Forelimb muscle (tissue), 1 donor: ENCODE measurements around the gene GALNT3. TPM values are rescaled to one million over a fixed set of nuclear protein-coding genes. Genes with fewer than 3 reads are reported as not detected.

ENCODE experiments used
- DNase-seq: peaks from one replicate; pipeline ENCODE4 v3.0.0-alpha.2; 2013; ENCODE audit warnings: low read depth
- polyA plus RNA-seq: library from polyadenylated mRNA; unstranded; fragments of 120-200 nt; gene quantifications from one replicate; pipeline ENCODE4 v1.2.1, GENCODE V29; 2013; ENCODE audit not compliant: insufficient read length

GALNT3 gene
- polyA plus RNA-seq, 1 donor: 0.97 TPM

- DNase-seq: no peak
Measured at GRCh38 chr2:165743442-165743841, 50.6 kb downstream of the GALNT3 start.

GRCh38 chr2:165725421-165725820 lies 68.6 kb downstream of the GALNT3 start:
- no peak for DNase-seq

GRCh38 chr2:165720511-165720910 lies 73.5 kb downstream of the GALNT3 start:
- no peak for DNase-seq

GRCh38 chr2:165718610-165719210 lies 75.3 kb downstream of the GALNT3 start:
- no peak for DNase-seq

GRCh38 chr2:165716091-165716490 lies 78.0 kb downstream of the GALNT3 start:
- DNase-seq: no peak

- DNase-seq: no peak
Measured at GRCh38 chr2:165706960-165707487, 87.0 kb downstream of the GALNT3 start.

GRCh38 chr2:165701147-165701546 lies 92.9 kb downstream of the GALNT3 start:
- no peak for DNase-seq

GRCh38 chr2:165700531-165700930 lies 93.5 kb downstream of the GALNT3 start:
- no peak for DNase-seq

- DNase-seq: no peak
Measured at GRCh38 chr2:165699946-165700345, 94.1 kb downstream of the GALNT3 start.

- peak; percentile 22 for DNase-seq
Measured at GRCh38 chr2:165698444-165698884, 95.6 kb downstream of the GALNT3 start.

GRCh38 chr2:165697748-165698443 lies 96.2 kb downstream of the GALNT3 start:
- no peak for DNase-seq

Other genes starting within 250 kb of the GALNT3 start
- gene TTC21B, start 159.5 kb upstream of the GALNT3 start, polyA plus RNA-seq: 20.1 TPM